Measurements from ENCODE around the gene KIF3C.
"Not testable (repeated sequence)": the region's sequence is repeated elsewhere in the genome, so short reads cannot be mapped to it uniquely, and the experiment has no call there.

DNA sequence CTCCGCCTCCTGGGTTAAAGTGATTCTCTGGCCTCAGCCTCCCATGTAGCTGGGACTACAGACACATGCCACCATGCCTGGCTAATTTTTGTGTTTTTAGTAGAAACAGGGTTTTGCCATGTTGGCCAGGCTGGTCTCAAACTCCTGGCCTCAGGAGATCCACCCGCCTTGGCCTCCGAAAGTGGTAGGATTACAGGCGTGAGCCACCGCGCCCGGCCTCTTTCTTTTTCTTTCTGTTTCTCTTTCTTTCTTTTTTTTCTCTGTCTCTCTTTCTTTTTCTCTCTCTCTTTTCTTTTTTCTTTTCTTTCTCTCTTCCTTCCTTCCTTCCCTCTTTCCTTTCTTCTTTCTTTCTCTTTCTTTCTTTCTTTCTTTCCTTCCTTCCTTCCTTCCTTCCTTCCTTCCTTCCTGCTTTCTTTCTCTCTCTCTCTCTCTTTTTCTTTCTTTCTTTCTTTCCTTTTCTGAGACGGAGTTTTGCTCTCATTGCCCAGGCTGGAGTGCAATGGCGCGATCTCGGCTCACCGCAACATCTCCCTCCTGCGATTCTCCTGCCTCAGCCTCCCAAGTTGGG is 16.6 kb upstream of the KIF3C start:
- not testable (repeated sequence) for TF ChIP-seq TCF7L2 (IDR thresholded peaks at IDR 0.05; ENCODE audit: low read depth, low read length); SIN3A (IDR thresholded peaks at IDR 0.05; ENCODE audit: borderline replicate concordance, insufficient read depth, low read depth, low read length); POLR2AphosphoS5 (IDR thresholded peaks at IDR 0.05; ENCODE audit: low read depth, low read length)
- TF ChIP-seq, protein P1, sequence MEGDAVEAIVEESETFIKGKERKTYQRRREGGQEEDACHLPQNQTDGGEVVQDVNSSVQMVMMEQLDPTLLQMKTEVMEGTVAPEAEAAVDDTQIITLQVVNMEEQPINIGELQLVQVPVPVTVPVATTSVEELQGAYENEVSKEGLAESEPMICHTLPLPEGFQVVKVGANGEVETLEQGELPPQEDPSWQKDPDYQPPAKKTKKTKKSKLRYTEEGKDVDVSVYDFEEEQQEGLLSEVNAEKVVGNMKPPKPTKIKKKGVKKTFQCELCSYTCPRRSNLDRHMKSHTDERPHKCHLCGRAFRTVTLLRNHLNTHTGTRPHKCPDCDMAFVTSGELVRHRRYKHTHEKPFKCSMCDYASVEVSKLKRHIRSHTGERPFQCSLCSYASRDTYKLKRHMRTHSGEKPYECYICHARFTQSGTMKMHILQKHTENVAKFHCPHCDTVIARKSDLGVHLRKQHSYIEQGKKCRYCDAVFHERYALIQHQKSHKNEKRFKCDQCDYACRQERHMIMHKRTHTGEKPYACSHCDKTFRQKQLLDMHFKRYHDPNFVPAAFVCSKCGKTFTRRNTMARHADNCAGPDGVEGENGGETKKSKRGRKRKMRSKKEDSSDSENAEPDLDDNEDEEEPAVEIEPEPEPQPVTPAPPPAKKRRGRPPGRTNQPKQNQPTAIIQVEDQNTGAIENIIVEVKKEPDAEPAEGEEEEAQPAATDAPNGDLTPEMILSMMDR (IDR thresholded peaks at IDR 0.05): not testable (repeated sequence)

Measured in Panc1 (cell line).